AG09319 (cell line): Measurements from ENCODE around the gene GLIS2.

ENCODE experiments used
- DNase-seq: peaks from one replicate; pipeline ENCODE4 v3.0.0-alpha.2; 2010; ENCODE audit warnings: low read depth; ENCODE audit errors: extremely low read depth
- CTCF ChIP-seq: IDR thresholded peaks from 2 replicates; pipeline ENCODE4 v1.5.1; 2011; ENCODE audit warnings: low read depth, mild to moderate bottlenecking, inconsistent platforms, low read length, moderate library complexity

GLIS2 gene

GRCh38 chr16:4298761-4299522 lies 16.9 kb upstream of the GLIS2 start:
- TF ChIP-seq CTCF: peak; percentile 1; the same call in 1 of the 2 replicates
- peak; percentile 80 for DNase-seq

GRCh38 chr16:4301177-4301576 lies 14.7 kb upstream of the GLIS2 start:
- TF ChIP-seq CTCF: no peak
- no peak for DNase-seq

GRCh38 chr16:4301968-4302367 lies 13.9 kb upstream of the GLIS2 start:
- TF ChIP-seq CTCF: no peak
- DNase-seq: no peak

GRCh38 chr16:4303973-4304372 lies 11.9 kb upstream of the GLIS2 start:
- no peak for DNase-seq
- no peak for TF ChIP-seq CTCF

GRCh38 chr16:4306470-4307214 lies 9.2 kb upstream of the GLIS2 start:
- DNase-seq: no peak

GRCh38 chr16:4307215-4308037 lies 8.4 kb upstream of the GLIS2 start:
- DNase-seq: peak; percentile 89
- TF ChIP-seq CTCF: no peak

More at GRCh38 chr16:4306470-4307214, 9.2 kb upstream of the GLIS2 start:
- TF ChIP-seq CTCF: no peak
